Measurements from ENCODE around the gene FDX2.
A peak's percentile ranks its signal among the peaks of the same experiment; 100 is the strongest.
"Not testable (repeated sequence)": the region's sequence is repeated elsewhere in the genome, so short reads cannot be mapped to it uniquely, and the experiment has no call there.

FDX2 gene

GRCh38 chr19:10343495-10343894 lies 27.7 kb upstream of the FDX2 start:
- ChIA-PET POLR2A (no interaction called here), CTCF (interaction anchor here (1.5 to 1.7 kb wide), 2 partner anchors 45 to 72 kb away, joined by 4 to 5 read pairs; partner anchors contain the start of gene ICAM1)
- TF ChIP-seq, protein P1, sequence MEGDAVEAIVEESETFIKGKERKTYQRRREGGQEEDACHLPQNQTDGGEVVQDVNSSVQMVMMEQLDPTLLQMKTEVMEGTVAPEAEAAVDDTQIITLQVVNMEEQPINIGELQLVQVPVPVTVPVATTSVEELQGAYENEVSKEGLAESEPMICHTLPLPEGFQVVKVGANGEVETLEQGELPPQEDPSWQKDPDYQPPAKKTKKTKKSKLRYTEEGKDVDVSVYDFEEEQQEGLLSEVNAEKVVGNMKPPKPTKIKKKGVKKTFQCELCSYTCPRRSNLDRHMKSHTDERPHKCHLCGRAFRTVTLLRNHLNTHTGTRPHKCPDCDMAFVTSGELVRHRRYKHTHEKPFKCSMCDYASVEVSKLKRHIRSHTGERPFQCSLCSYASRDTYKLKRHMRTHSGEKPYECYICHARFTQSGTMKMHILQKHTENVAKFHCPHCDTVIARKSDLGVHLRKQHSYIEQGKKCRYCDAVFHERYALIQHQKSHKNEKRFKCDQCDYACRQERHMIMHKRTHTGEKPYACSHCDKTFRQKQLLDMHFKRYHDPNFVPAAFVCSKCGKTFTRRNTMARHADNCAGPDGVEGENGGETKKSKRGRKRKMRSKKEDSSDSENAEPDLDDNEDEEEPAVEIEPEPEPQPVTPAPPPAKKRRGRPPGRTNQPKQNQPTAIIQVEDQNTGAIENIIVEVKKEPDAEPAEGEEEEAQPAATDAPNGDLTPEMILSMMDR (IDR thresholded peaks at IDR 0.05; ENCODE audit: control extremely low read depth, extremely low read depth, low read depth, missing control alignments), result no peak
- DNase-seq (ENCODE audit: extremely low spot score), result no peak

- CTCF ChIA-PET, result interaction anchor here (1.0 to 1.3 kb wide), 2 partner anchors 16 to 32 kb away, joined by 3 read pairs; no protein-coding TSS in a partner anchor
- DNase-seq (ENCODE audit: extremely low spot score), result no peak
- POLR2A ChIA-PET, result no interaction called here
- TF ChIP-seq, protein P1 (IDR thresholded peaks at IDR 0.05; ENCODE audit: control extremely low read depth, extremely low read depth, low read depth, missing control alignments), result no peak
These were observed 24.2 kb upstream of the FDX2 start for GRCh38 chr19:10339977-10340376.

DNA sequence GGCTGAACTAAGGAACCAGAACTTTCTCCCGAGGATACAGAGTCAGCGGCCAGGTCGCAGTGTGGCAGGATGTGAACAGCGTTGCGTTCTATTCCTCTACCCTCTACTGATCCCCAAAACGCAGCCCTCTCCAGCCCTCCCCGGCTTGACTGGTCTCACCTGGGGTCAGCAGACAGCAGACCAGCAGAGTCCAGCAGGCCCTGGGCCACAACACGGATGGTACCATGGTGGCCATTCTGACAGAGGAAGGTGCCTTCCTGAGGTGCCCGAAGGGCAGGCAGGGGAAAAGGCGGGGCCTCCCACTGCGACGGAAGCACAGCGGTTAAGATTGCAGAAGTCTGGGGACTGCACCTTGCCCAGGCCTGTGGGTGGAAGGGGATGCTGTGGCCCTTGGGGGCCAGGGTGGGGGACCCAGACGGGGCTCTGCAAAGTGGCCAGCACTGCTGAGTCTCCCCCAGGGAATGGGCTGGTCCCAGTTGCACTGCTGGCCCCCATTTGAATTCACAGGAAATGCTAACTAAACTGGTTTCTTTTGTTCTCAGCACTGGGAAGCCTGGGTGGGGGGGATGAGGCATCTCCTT lies 23.7 kb upstream of the FDX2 start, which contains the start of gene ICAM3:
ICAM3 (minus strand) TSS at position 245 of the 581 bp plus-strand sequence; CDS start at position 235, 10 bp downstream.
- peak; percentile 79 for DNase-seq (ENCODE audit: extremely low spot score)
- TF ChIP-seq, protein P1 (IDR thresholded peaks at IDR 0.05; ENCODE audit: control extremely low read depth, extremely low read depth, low read depth, missing control alignments), result no peak
- ChIA-PET CTCF (no interaction called here), POLR2A (no interaction called here)

DNA sequence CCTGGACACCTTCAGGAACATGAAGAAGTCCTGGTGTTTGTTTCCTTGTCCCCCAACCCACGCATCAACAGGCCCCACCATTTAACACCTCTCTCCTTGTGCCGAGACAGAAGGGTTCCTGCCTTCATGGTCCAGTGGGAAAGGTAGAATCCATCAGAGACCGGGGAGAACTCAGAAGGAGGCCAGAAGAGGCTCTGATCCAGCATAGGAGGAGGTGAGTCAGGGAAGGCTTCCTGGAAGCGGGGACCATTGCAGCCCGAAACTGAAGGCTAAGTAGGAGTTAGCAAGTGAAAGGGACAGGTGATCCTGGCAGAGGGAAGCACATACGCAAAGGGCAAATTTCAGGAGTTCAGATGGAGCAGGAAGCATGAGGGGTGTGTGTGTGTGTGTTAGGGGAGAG lies 23.1 kb upstream of the FDX2 start:
- ChIA-PET CTCF (no interaction called here), POLR2A (no interaction called here)
- TF ChIP-seq, protein P1 (IDR thresholded peaks at IDR 0.05; ENCODE audit: control extremely low read depth, extremely low read depth, low read depth, missing control alignments), result no peak
- no peak for DNase-seq (ENCODE audit: extremely low spot score)

- POLR2A ChIA-PET; DNase-seq (ENCODE audit: extremely low spot score): not testable (repeated sequence)
- CTCF ChIA-PET, result interaction anchor here (2.6 kb wide), 1 partner anchor 30 kb away, joined by 5 read pairs; no protein-coding TSS in a partner anchor
These were observed 20.9 kb upstream of the FDX2 start for GRCh38 chr19:10336725-10337124.

DNA sequence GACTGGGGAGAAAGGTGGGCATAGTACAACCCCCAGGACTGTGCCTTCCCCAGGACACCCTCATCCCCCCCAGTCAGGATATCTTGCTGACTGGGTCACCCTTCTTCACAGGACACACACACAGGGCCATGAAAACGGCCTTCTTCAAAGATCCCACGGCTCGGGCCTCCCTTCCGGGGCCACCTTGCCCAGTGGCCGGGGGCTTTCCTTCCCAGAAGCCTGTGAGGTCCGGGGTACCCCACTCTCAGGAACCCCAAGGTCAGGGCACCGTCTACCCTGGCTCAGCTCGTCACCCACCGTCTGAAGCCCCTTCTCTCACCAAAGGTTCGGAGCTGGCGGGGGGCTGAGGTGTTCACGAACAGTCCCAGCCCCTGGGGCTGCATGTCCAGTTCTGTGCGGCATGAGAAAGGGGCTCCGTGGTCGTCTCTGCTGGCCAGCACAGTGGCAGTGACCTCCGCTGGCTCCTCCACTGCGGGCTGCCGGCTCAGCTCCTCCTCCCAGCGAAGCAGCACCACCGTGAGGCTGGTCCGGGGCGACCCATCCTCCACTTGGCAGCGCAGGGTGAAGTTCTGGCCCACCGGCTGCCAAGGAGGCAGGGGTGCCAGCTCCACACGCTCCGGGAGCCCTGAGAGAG lies 19.7 kb upstream of the FDX2 start:
- DNase-seq (ENCODE audit: extremely low spot score), result no peak
- ChIA-PET POLR2A (no interaction called here), CTCF (interaction anchor here (2.6 kb wide), 1 partner anchor 31 kb away, joined by 5 read pairs; no protein-coding TSS in a partner anchor)
- TF ChIP-seq, protein P1 (IDR thresholded peaks at IDR 0.05; ENCODE audit: control extremely low read depth, extremely low read depth, low read depth, missing control alignments), result no peak

Data from GM10248 (cell line).